Common myeloid progenitor, CD34-positive (primary cell): ENCODE results near the gene NPC1L1.
"Not testable (repeated sequence)": the region's sequence is repeated elsewhere in the genome, so short reads cannot be mapped to it uniquely, and the experiment has no call there.

ENCODE experiments used
- CTCF ChIA-PET: fragments of 350-600 bp; sonication (Branson Sonifier 250); formaldehyde crosslinking; loops from one replicate; lab custom pipeline; 2021; ENCODE audit warnings: antibody characterized with exemption; lab: Charles Lee
- POLR2A ChIA-PET: fragments of 350-600 bp; sonication (Branson Sonifier 250); formaldehyde crosslinking; loops from one replicate; lab custom pipeline; 2021; ENCODE audit warnings: antibody characterized with exemption; lab: Charles Lee
- DNase-seq, 3 donors: peaks; one replicate each; pipeline versions ENCODE4 v3.0.0 to v3.0.0-alpha.2; 2013
- H3K27ac ChIP-seq, 2 experiments: 1 replicate in 1 of 2; 2 replicates in 1 of 2; pipeline ENCODE4 v1.7.0; 2013; ENCODE audit warnings: inconsistent platforms in 2 of 2, low read length in 2 of 2, mild to moderate bottlenecking in 2 of 2, low read depth in 1 of 2, moderate library complexity in 1 of 2; ENCODE audit not compliant: severe bottlenecking in 2 of 2, insufficient read depth in 1 of 2, poor library complexity in 1 of 2
- H3K27me3 ChIP-seq, 5 experiments: replicated peaks in 2 of 5; 1 replicate in 3 of 5; 2 replicates in 2 of 5; pipeline versions ENCODE4 v1.6.1 to v1.7.0; 2013; ENCODE audit warnings: low read length in 4 of 5, mild to moderate bottlenecking in 2 of 5, moderate library complexity in 2 of 5, inconsistent platforms in 1 of 5; ENCODE audit not compliant: insufficient read depth in 5 of 5, control insufficient read depth in 4 of 5
- H3K36me3 ChIP-seq, 4 experiments: 1 replicate in 2 of 4; 2 replicates in 2 of 4; pipeline versions ENCODE4 v1.6.1 to v1.7.0; 2013; ENCODE audit warnings: low read length in 3 of 4, control low read depth in 1 of 4, mild to moderate bottlenecking in 1 of 4; ENCODE audit not compliant: control insufficient read depth in 4 of 4, insufficient read depth in 4 of 4
- H3K4me1 ChIP-seq, 4 experiments: 1 replicate in 3 of 4; 2 replicates in 1 of 4; pipeline versions ENCODE4 v1.6.1 to v1.7.1; 2013; ENCODE audit warnings: low read length in 3 of 4, mild to moderate bottlenecking in 3 of 4, control low read depth in 1 of 4, inconsistent platforms in 1 of 4, moderate library complexity in 1 of 4; ENCODE audit not compliant: control insufficient read depth in 4 of 4, insufficient read depth in 4 of 4; ENCODE audit errors: control extremely low read depth in 1 of 4
- H3K4me3 ChIP-seq, 7 experiments: 1 replicate in 4 of 7; 2 replicates in 3 of 7; pipeline versions ENCODE4 v1.5.1 to v1.7.0; 2013; ENCODE audit warnings: mild to moderate bottlenecking in 7 of 7, low read length in 6 of 7, moderate library complexity in 6 of 7, inconsistent platforms in 2 of 7, low read depth in 2 of 7, control low read depth in 1 of 7; ENCODE audit not compliant: insufficient read depth in 4 of 7, control insufficient read depth in 1 of 7; ENCODE audit errors: extremely low read depth in 1 of 7
- H3K9me3 ChIP-seq, 5 experiments: 1 replicate in 4 of 5; 2 replicates in 1 of 5; pipeline versions ENCODE4 v1.6.1 to v1.7.1; 2013; ENCODE audit warnings: low read length in 4 of 5, mild to moderate bottlenecking in 2 of 5, inconsistent platforms in 1 of 5, low read depth in 1 of 5, moderate library complexity in 1 of 5; ENCODE audit not compliant: control insufficient read depth in 4 of 5, insufficient read depth in 2 of 5; ENCODE audit errors: control extremely low read depth in 1 of 5
- WGBS: methylation state at CpG from one replicate; pipeline ENCODE4 v1.1.5; 2013; ENCODE audit not compliant: insufficient coverage; 5-methylcytosine and 5-hydroxymethylcytosine counted together

The NPC1L1 gene

DNA sequence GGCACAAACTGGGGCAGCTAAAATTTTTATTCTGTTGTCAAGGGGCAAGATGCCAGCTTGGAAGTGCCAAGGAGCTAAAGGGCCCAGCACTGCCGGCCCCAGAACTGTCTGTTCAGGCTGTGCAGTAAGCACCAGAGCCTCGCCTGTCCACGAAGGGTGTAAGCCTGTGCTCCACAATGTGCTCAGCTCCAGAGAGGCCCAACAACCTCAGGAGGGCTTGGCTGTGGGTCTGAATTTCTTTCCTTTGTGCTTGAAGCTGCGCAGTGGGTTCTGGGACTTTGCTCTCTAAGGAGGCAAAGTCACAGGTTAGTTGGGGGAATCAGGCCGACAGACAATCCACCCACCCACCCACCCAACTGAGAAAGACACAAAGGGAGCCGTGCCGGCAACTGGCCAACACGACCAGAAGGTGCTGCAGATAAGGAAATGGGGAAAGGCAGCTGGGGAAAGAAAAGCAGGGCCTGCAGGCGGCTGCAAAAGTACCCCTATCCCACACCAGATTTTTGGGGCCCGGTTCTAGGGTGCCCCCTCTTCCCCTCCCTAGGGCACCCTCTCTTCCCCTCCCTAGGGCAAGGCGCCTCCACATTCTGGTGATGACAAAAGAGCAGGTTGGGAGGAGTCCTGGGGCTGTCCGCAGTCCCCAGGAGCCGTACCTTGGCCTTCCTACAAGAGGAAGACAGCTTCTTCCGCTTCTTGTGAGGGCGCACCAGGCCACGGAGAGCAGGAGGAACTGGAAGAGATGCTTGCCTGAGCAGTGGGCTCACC, 24.8 kb upstream of the NPC1L1 start:
- Histone ChIP-seq H3K4me1 (peaks cover 0 to 6% (median 0%) of the 10 kb centered on the region in 4 experiments), H3K27ac (peak overlapping the region in 1 of 2 experiments; percentile 58), H3K36me3 (peaks cover 25 to 72% (median 59%) of the 10 kb centered on the region in 4 experiments), H3K9me3 (no peaks in the 10 kb centered on the region), H3K4me3 (no peak overlapping the region), H3K27me3 (no peaks in the 10 kb centered on the region)
- ChIA-PET CTCF (interaction anchor here (1.0 to 5.0 kb wide), 18 partner anchors 9 to 570 kb away, joined by 3 to 41 read pairs (median 4); partner anchors contain the start of genes DDX56, NPC1L1 and NUDCD3), POLR2A (interaction anchor here (1.9 kb wide), 1 partner anchor 76 kb away, joined by 7 read pairs; the partner anchor contains the start of gene NUDCD3)
- WGBS, result 86% methylated on average over 9 of the region's 16 CpGs
- DNase-seq, result peak; percentile 37 to 69 (median 57)

- Histone ChIP-seq H3K4me1 (peaks cover 0 to 9% (median 0%) of the 10 kb centered on the region in 4 experiments), H3K27ac (peak overlapping the region in 1 of 2 experiments; percentile 58), H3K36me3 (peaks cover 25 to 66% (median 54%) of the 10 kb centered on the region in 4 experiments), H3K9me3 (no peaks in the 10 kb centered on the region), H3K27me3 (no peaks in the 10 kb centered on the region), H3K4me3 (no peak overlapping the region)
- POLR2A ChIA-PET, result interaction anchor here (1.9 kb wide), 1 partner anchor 75 kb away, joined by 7 read pairs; the partner anchor contains the start of gene NUDCD3
- CTCF ChIA-PET, result interaction anchor here (1.0 to 5.0 kb wide), 21 partner anchors 9 to 571 kb away, joined by 3 to 41 read pairs (median 4); partner anchors contain the start of genes DDX56, NPC1L1 and NUDCD3
- WGBS, result 62% methylated on average over 10 of the region's 13 CpGs
- peak; percentile 43 to 64 (median 54) for DNase-seq
Observed at GRCh38 chr7:44565097-44565794, 24.1 kb upstream of the NPC1L1 start.

DNA sequence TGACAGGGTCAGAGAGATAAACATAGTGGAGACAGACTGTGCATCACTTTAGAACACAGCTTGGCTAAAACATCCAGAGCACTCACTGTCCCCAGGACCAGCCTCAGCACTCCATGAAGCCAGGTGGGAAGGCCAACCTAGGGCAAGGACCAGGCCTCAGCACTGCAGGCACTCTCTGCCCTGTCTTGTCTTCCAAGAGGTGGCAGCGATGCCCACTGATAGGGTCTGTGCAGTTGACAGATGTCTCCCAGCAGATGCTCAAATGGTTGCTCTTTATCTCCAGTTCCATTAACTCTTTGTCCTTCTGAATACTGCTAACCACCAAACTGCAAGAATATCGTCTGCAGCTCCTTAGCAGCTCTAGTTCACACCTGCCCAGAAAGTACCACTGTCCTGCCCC, 23.5 kb upstream of the NPC1L1 start:
- DNase-seq, result no peak
- H3K27me3 ChIP-seq, result no peaks in the 10 kb centered on the region
- H3K9me3 ChIP-seq, result no peaks in the 10 kb centered on the region
- peaks cover 0 to 9% (median 0%) of the 10 kb centered on the region in 4 experiments for H3K4me1 ChIP-seq
- H3K36me3 ChIP-seq, result peaks cover 21 to 60% (median 47%) of the 10 kb centered on the region in 4 experiments
- ChIA-PET POLR2A (no interaction called here), CTCF (interaction anchor here (1.0 to 5.0 kb wide), 13 partner anchors 11 to 572 kb away, joined by 3 to 41 read pairs (median 4); partner anchors contain the start of genes DDX56, NPC1L1 and NUDCD3)
- H3K27ac ChIP-seq, result no peak overlapping the region
- no peak overlapping the region for H3K4me3 ChIP-seq
- 100% methylated on average over 2 of the region's 2 CpGs for WGBS

DNA sequence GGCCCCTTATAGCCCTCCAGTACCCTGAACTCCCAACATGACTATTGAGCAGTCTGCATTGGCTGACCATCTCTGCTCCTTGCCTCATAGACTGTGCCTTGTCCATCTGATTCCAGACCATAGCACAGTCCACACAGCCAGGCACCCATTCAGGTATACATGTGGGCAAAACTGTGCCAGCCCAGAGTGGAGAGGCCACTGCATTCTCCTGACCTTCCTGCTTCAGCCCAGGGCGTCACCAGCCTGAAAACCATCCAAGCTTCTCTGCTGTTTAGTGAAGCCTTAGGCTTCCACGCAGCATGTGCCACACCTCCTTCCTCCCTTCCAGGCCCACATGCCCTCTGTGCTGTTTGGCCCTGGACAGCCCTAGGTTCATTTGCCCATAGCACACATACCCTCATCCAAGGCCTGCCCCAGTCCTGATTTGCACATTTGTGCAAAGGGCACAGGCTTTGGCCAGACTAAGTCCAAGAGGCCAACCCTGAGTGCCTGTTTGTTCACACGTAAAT, 22.1 kb upstream of the NPC1L1 start:
- Histone ChIP-seq H3K4me3 (no peak overlapping the region), H3K9me3 (no peaks in the 10 kb centered on the region), H3K27ac (no peak overlapping the region), H3K36me3 (peaks cover 14 to 46% (median 34%) of the 10 kb centered on the region in 4 experiments), H3K4me1 (peaks cover 0 to 9% (median 0%) of the 10 kb centered on the region in 4 experiments), H3K27me3 (no peaks in the 10 kb centered on the region)
- ChIA-PET POLR2A (no interaction called here), CTCF (interaction anchor here (1.0 to 5.0 kb wide), 2 partner anchors 12 to 215 kb away, joined by 3 to 41 read pairs; partner anchors contain the start of gene DDX56)
- WGBS, result 95% methylated on average over 3 of the region's 3 CpGs
- no peak for DNase-seq

DNA sequence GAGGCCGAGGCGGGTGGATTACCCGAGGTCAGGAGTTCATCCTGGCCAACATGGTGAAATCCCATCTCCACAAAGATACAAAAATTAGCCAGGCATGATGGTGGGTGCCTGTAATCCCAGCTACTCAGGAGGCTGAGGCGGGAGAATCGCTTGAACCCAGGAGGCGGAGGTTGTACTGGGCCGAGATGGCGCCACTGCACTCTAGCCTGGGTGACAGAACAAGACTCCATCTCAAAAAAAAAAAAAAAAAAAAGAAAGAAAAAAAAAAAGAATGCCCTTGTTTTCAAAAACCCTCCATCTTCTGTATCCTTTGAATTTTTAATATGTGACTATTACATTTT, 21.5 kb upstream of the NPC1L1 start:
- CTCF ChIA-PET, result interaction anchor here (5.0 kb wide), 1 partner anchor 13 kb away, joined by 41 read pairs; the partner anchor contains the start of gene DDX56
- H3K27ac ChIP-seq, H3K4me3 ChIP-seq, H3K4me1 ChIP-seq, H3K27me3 ChIP-seq, DNase-seq, POLR2A ChIA-PET, H3K9me3 ChIP-seq: not testable (repeated sequence)
- H3K36me3 ChIP-seq, result peaks cover 14 to 39% (median 29%) of the 10 kb centered on the region in 4 experiments
- WGBS, result 100% methylated on average over 2 of the region's 8 CpGs

DNA sequence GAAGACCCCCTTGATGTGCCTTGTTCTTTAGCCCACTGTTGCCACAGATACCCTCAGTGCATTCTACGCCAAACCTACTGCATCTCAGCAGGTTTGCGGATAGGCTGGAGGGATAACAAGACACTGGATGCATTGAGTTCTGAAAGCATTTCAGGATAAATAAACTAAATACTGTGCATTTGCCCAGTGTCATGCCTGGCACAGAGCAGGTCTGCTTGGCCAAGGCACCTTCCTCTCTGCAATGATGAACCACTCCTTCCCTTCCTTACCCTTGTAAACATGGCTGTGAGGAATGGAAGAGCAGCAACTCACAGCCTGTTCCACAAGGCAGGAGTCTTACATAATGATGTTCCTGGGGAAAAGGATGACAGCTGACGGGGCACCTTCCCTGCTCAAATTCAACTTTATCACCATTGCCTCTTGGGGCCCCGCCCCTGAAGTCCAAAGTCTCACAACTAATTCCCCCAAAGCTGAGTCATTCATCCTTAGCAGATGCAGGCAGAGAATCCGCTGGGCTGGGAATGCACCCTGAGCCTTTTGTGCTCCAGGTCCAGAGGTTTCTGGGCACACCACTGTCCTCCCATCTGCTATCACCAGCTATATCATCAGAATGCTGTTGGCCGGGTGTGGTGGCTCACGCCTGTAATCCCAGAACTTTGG, 21.0 kb upstream of the NPC1L1 start:
- Histone ChIP-seq H3K27ac (no peak overlapping the region), H3K4me1 (peaks cover 0 to 8% (median 0%) of the 10 kb centered on the region in 4 experiments), H3K27me3 (no peaks in the 10 kb centered on the region), H3K4me3 (no peak overlapping the region), H3K36me3 (peaks cover 12 to 34% (median 27%) of the 10 kb centered on the region in 4 experiments), H3K9me3 (no peaks in the 10 kb centered on the region)
- DNase-seq, result peak in 1 of 3 donors; percentile 13
- ChIA-PET CTCF (interaction anchor here (1.1 to 5.0 kb wide), 2 partner anchors 10 to 13 kb away, joined by 3 to 41 read pairs; partner anchors contain the start of gene DDX56), POLR2A (no interaction called here)
- 100% methylated on average over 1 of the region's 7 CpGs for WGBS
